GM19238 (cell line): Measurements from ENCODE around the gene NFE2L1.

ENCODE experiments used
- DNase-seq: peaks from one replicate; pipeline ENCODE4 v3.0.0; 2011; ENCODE audit warnings: low spot score; ENCODE audit not compliant: insufficient read length

The NFE2L1 gene

GRCh38 chr17:48107137-48108055, 59.2 kb downstream of the NFE2L1 start, which contains the start of gene SNX11:
SNX11 (plus strand) TSS chr17:48107766; CDS start chr17:48112044, 4,278 bp downstream.
- DNase-seq: peak; percentile 67

GRCh38 chr17:48110761-48111160, 62.6 kb downstream of the NFE2L1 start:
- DNase-seq: no peak
